Smooth muscle cell (in vitro differentiated cells): ENCODE results near the gene RNF220. TPM values are rescaled to one million over a fixed set of nuclear protein-coding genes. Genes with fewer than 3 reads are reported as not detected.

ENCODE experiments used
- DNase-seq: peaks from one replicate; lab custom pipeline; 2025; ENCODE audit not compliant: unreplicated experiment; lab: John Stamatoyannopoulos, UW
- H2AFZ ChIP-seq: fragments of 200-600 bp; sonication (generic); 2 replicates; pipeline ENCODE4 v1.6.0; 2016; ENCODE audit warnings: antibody characterized with exemption, low read depth, mild to moderate bottlenecking
- H3F3A ChIP-seq: fragments of 200-600 bp; sonication (generic); 2 replicates; pipeline ENCODE4 v1.6.0; 2017; ENCODE audit warnings: antibody characterized with exemption, low read depth
- H3K27ac ChIP-seq: fragments of 200-600 bp; sonication (generic); 2 replicates; pipeline ENCODE4 v1.5.1; 2016; ENCODE audit warnings: low read depth, mild to moderate bottlenecking
- H3K27me3 ChIP-seq: fragments of 200-600 bp; sonication (generic); 2 replicates; pipeline ENCODE4 v1.6.1; 2016; ENCODE audit warnings: low read depth, mild to moderate bottlenecking
- H3K36me3 ChIP-seq: fragments of 200-600 bp; sonication (generic); 2 replicates; pipeline ENCODE4 v1.5.1; 2016; ENCODE audit warnings: low read depth
- H3K4me1 ChIP-seq: fragments of 200-600 bp; sonication (generic); 2 replicates; pipeline ENCODE4 v1.5.1; 2016; ENCODE audit warnings: low read depth
- H3K4me2 ChIP-seq: fragments of 200-600 bp; sonication (generic); 2 replicates; pipeline ENCODE4 v1.6.0; 2016; ENCODE audit warnings: mild to moderate bottlenecking
- H3K4me3 ChIP-seq: fragments of 200-600 bp; sonication (generic); 2 replicates; pipeline ENCODE4 v1.5.1; 2016; ENCODE audit warnings: mild to moderate bottlenecking
- H3K79me2 ChIP-seq: fragments of 200-600 bp; sonication (generic); 2 replicates; pipeline ENCODE4 v1.6.0; 2016; ENCODE audit warnings: low read depth, mild to moderate bottlenecking
- H3K9ac ChIP-seq: fragments of 200-600 bp; sonication (generic); 2 replicates; pipeline ENCODE4 v1.6.0; 2016; ENCODE audit warnings: low read depth
- H3K9me3 ChIP-seq: fragments of 200-600 bp; sonication (generic); replicated peaks from 2 replicates; pipeline ENCODE4 v1.5.1; 2016; ENCODE audit warnings: low read depth
- H4K20me1 ChIP-seq: fragments of 200-600 bp; sonication (generic); 2 replicates; pipeline ENCODE4 v1.6.0; 2016; ENCODE audit warnings: low read depth
- WGBS: methylation state at CpG from one replicate; pipeline ENCODE4 v1.1.7; 2016; ENCODE audit warnings: low lambda C conversion rate; 5-methylcytosine and 5-hydroxymethylcytosine counted together
- polyA plus RNA-seq: library from polyadenylated mRNA; unstranded; fragments of >200 nt; fragmentation: Nextera tagmentation; extraction: Ambion mirVana; gene quantifications from 2 replicates; pipeline ENCODE4 v1.2.1, GENCODE V29; 2016
- total RNA-seq: library from RNA; depleted of rRNA; stranded (reverse); fragments of >200 nt; gene quantifications from 2 replicates; pipeline ENCODE4 v1.2.3, GENCODE V29; 2014
- TF ChIP-seq, protein P1 (sequence below): fragments of 200-600 bp; sonication (generic); IDR thresholded peaks from 2 replicates; pipeline ENCODE4 v1.5.1; 2017; ENCODE audit warnings: borderline replicate concordance, mild to moderate bottlenecking, antibody characterized with exemption; ENCODE audit not compliant: insufficient read depth, poor library complexity, severe bottlenecking

Gene RNF220
- total and polyA plus RNA-seq, 2 experiments from 2014 or later: 65.8 to 71.1 TPM

DNA sequence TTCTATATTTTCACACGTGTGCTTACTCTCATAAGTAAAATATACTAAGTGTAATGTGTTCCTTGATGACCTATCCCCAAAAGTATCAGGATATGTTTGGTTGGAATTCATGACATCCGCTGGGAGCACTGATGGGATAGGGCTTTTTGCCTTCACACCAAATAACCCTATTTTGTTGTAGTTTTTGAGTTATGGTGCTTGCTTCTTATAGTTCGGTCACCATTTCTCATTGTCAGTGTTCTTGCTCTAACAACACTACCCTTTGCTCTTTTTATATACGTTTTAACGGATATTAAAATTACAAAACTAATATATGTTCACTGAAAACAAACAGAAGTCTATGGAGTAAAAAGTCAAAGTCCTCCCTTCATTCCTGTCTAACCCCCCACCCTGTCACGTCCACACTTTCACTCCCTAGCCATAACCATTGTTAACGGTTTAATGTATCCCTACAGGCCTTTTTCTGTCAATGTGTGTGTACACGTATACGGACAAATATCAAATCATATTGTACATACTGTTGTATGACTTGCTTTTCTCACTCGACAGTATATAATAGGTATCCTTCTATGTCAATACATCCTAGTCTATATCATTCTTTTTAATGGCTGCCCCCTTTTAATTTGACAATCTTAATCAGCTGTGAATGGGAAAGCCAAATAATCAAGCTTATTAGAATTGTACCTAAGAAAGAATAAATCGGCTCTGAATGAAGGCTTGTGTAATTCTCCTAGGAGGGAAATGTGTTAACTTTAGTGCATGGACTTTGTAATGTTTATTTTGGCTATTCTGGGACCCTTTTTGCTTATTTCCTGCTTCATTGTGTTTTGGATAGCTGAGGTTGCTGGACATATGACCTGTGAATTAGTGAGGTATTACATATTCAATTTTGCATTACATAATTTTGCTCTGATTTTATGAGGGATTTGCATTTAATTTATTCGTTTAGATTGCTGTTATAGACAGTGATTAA lies 3.5 kb upstream of the RNF220 start:
- DNase-seq: no peak
- Histone ChIP-seq H2AFZ (no peak overlapping the region), H3K27me3 (peaks cover 75% of the 10 kb centered on the region), H3K36me3 (no peaks in the 10 kb centered on the region), H3K4me2 (no peak overlapping the region), H3K9me3 (no peaks in the 10 kb centered on the region), H3F3A (no peaks in the 10 kb centered on the region), H3K4me1 (peaks cover 8% of the 10 kb centered on the region), H3K79me2 (no peaks in the 10 kb centered on the region), H3K27ac (no peak overlapping the region), H3K4me3 (no peak overlapping the region), H3K9ac (no peak overlapping the region), H4K20me1 (no peaks in the 10 kb centered on the region)
- TF ChIP-seq, protein P1, sequence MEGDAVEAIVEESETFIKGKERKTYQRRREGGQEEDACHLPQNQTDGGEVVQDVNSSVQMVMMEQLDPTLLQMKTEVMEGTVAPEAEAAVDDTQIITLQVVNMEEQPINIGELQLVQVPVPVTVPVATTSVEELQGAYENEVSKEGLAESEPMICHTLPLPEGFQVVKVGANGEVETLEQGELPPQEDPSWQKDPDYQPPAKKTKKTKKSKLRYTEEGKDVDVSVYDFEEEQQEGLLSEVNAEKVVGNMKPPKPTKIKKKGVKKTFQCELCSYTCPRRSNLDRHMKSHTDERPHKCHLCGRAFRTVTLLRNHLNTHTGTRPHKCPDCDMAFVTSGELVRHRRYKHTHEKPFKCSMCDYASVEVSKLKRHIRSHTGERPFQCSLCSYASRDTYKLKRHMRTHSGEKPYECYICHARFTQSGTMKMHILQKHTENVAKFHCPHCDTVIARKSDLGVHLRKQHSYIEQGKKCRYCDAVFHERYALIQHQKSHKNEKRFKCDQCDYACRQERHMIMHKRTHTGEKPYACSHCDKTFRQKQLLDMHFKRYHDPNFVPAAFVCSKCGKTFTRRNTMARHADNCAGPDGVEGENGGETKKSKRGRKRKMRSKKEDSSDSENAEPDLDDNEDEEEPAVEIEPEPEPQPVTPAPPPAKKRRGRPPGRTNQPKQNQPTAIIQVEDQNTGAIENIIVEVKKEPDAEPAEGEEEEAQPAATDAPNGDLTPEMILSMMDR: no peak
- WGBS: 82% methylated on average over 12 of the region's 12 CpGs

DNA sequence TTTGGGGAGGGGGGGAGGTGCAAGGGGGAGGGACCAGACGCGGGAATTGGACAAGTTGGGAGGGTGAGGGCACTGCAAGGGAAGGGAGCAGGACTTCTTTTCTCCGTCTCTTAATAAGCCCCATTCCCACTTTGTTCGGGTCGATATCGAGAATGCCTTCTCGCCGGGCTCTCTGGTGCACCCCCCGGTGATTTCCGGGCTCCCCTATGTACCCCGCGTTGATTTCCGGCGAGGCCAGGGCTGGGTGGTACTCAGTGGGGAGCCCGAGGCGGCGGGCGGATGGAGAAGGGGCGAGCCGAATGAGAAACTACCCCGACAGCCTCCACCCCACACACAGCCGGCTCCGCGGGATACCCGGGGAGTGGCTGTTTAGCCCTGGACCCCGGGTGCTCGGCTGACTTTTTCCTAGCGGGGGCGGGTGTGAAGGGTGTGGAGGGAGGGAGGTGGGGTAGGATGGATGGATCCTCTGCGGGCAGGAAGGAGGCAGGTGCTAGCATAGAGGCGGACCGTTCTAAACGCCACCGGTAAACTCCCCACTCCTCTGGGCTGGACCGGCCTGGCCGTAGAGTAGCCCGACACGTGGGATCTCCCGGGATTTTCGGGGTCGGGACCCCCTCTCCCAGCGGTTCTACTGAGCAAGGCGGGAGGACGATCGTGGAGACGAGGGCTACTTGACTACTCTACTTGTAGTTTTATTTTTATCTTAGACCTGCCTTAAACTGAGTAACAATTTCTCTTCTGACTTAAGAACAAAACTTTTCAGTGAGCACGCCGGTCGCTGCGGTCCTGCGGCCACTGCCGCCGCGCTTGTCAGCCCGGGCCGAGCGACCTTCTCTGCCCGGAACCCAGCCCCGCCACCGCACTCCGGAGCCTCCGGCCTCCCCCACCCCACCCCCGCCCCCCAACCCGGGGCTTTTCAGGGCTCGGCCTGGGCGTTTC lies 1.0 kb downstream of the RNF220 start:
- H3K27me3 ChIP-seq: peaks cover 77% of the 10 kb centered on the region
- TF ChIP-seq, protein P1: no peak
- no peaks in the 10 kb centered on the region for H3K9me3 ChIP-seq
- peak overlapping the region; percentile 53 for H3K4me3 ChIP-seq
- H3K4me2 ChIP-seq: peak overlapping the region; percentile 89
- H2AFZ ChIP-seq: peak overlapping the region; percentile 14
- H4K20me1 ChIP-seq: peaks cover 6% of the 10 kb centered on the region
- no peaks in the 10 kb centered on the region for H3F3A ChIP-seq
- 2% methylated on average over 61 of the region's 66 CpGs for WGBS
- H3K36me3 ChIP-seq: no peaks in the 10 kb centered on the region
- H3K27ac ChIP-seq: no peak overlapping the region
- no peak overlapping the region for H3K9ac ChIP-seq
- peaks cover 15% of the 10 kb centered on the region for H3K4me1 ChIP-seq
- no peak for DNase-seq
- no peaks in the 10 kb centered on the region for H3K79me2 ChIP-seq

DNA sequence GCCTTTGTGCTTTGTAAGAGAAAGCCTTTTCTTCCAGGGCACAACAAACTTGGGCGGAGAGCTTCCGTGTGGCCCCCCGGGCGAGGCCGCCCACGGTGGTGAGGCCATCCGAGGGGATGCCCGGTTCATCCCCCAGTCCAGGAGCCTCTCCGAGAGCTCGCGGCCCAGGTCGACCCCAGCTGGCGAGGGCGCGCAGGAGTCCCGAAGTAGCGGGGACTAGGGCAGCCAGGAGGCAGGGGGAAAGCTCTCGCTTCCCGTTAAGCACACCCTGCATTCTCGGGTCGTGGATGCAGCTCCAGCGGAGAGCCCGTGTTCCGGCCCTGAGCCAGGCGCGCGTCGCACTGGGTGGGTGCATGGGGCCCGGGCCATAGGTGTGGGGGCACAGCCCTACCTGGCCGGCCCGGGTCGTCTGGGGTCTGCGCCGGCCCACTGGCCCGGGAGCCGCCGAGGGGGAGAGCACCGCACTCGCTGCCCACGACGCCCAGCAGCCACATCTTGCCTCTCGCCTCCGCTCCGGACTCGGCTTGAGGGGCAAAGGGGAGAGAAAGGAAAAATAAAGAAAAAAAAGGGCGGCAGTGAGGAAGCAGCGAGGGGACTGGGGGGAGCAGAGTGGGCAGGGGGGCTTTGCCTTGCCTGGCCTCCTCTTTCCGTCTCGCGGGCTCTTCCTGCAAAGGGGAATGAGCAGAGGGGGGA lies 1.8 kb downstream of the RNF220 start:
- no peak overlapping the region for H3K27ac ChIP-seq
- peaks cover 6% of the 10 kb centered on the region for H4K20me1 ChIP-seq
- no peak overlapping the region for H3K9ac ChIP-seq
- peak overlapping the region; percentile 53 for H3K4me3 ChIP-seq
- TF ChIP-seq, protein P1: no peak
- H3K36me3 ChIP-seq: no peaks in the 10 kb centered on the region
- WGBS: 1% methylated on average over 34 of the region's 50 CpGs
- no peaks in the 10 kb centered on the region for H3F3A ChIP-seq
- no peak overlapping the region for H2AFZ ChIP-seq
- peak overlapping the region; percentile 89 for H3K4me2 ChIP-seq
- no peak for DNase-seq
- H3K27me3 ChIP-seq: peaks cover 77% of the 10 kb centered on the region
- peaks cover 15% of the 10 kb centered on the region for H3K4me1 ChIP-seq
- H3K79me2 ChIP-seq: no peaks in the 10 kb centered on the region
- H3K9me3 ChIP-seq: no peaks in the 10 kb centered on the region
